Subcutaneous adipose tissue (tissue), 4 donors: ENCODE results near the gene CERS4. TPM values are rescaled to one million over a fixed set of nuclear protein-coding genes. Genes with fewer than 3 reads are reported as not detected.

Experiments used
- CTCF ChIP-seq: fragments of 450-650 bp; IDR thresholded peaks from one replicate; pipeline ENCODE4 v1.5.1; 2016; ENCODE audit warnings: low read depth, mild to moderate bottlenecking, control low read depth, antibody characterized with exemption, moderate library complexity
- total RNA-seq, 4 donors: library from RNA; depleted of rRNA; stranded (reverse); fragments of >200 nt; gene quantifications; one replicate each; pipeline ENCODE4 v1.1.0, GENCODE V29; 2016

Gene CERS4
- total RNA-seq, 4 donors from 2014 or later = 10.4 to 34.3 (median 30.8) TPM

GRCh38 chr19:8257052-8257443 lies 47.9 kb downstream of the CERS4 start:
- TF ChIP-seq CTCF = no peak

- TF ChIP-seq CTCF = no peak
These were observed 50.2 kb downstream of the CERS4 start for GRCh38 chr19:8259142-8259921.

GRCh38 chr19:8259922-8260247 lies 50.7 kb downstream of the CERS4 start:
- no peak for TF ChIP-seq CTCF

GRCh38 chr19:8261347-8261746 lies 52.2 kb downstream of the CERS4 start:
- no peak for TF ChIP-seq CTCF

GRCh38 chr19:8261881-8262280 lies 52.7 kb downstream of the CERS4 start:
- no peak for TF ChIP-seq CTCF

- no peak for TF ChIP-seq CTCF
These were observed 53.3 kb downstream of the CERS4 start for GRCh38 chr19:8262431-8262830.

- no peak for TF ChIP-seq CTCF
These were observed 56.7 kb downstream of the CERS4 start for GRCh38 chr19:8265872-8266271.
